Measurements from ENCODE around the gene IPMK. TPM values are rescaled to one million over a fixed set of nuclear protein-coding genes. Genes with fewer than 3 reads are reported as not detected.
"Not testable (repeated sequence)": the region's sequence is repeated elsewhere in the genome, so short reads cannot be mapped to it uniquely, and the experiment has no call there.

Gene IPMK
- polyA plus RNA-seq, 2 donors: 3.4 to 3.5 TPM

DNA sequence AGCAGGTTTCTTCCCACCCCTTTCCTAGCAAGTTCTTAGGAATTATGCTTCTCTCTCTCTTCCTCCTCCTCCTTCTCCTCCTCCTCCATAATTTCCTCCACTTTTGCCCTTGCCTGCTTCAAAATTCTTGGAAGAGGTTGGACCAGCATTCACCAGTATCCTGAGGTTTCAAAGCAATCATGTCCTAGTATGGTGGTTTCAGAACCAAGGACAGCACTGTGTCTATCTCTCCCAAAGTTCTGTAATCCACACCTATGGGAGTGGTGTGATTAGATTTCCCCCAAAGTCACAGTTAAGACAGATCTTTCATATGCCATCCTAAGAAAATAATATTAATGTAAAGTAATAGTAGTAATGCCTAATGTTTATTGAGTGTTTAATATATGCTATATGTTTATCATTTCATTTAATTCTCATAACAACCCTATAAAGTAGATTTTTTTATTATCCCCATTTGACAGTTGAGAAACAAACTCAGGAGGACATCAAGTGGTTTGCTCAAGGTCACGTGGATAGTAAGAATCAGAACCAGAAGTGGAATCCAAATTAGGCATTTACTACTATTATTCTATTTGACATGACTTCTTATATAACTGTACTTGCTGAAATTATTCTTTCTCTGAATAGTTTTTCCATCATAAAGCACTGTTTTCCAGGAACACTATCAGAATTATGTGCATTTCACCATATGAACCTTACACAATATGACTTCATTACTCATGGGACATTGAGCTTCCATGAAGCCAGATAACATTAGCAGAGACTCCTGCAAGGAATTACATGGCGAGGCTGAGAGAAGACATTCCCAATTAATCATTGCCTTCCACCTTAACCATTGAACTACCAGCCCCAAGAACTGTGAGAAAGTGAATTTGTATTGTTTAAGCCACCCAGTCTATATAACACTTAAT, 91.4 kb downstream of the IPMK start:
- no peak overlapping the region for H3K27ac ChIP-seq (ENCODE audit: low read depth in 2 of 2, low read length in 1 of 2)
- H3K36me3 ChIP-seq (ENCODE audit: control insufficient read depth in 2 of 2, insufficient read depth in 2 of 2, low read length in 1 of 2): no peaks in the 10 kb centered on the region
- no peaks in the 10 kb centered on the region for H3K4me1 ChIP-seq (ENCODE audit: control insufficient read depth in 2 of 2, insufficient read depth in 2 of 2, low read length in 1 of 2)
- no peaks in the 10 kb centered on the region for H3K27me3 ChIP-seq (ENCODE audit: control insufficient read depth in 1 of 2, insufficient read depth in 2 of 2, low read length in 2 of 2)
- H3K9me3 ChIP-seq (ENCODE audit: control insufficient read depth in 2 of 2, insufficient read depth in 1 of 2, low read depth in 1 of 2, low read length in 1 of 2): no peaks in the 10 kb centered on the region
- WGBS, 2 donors: 21 to 24% methylated on average over 2 of the region's 2 CpGs
- no peak overlapping the region for H3K4me3 ChIP-seq (ENCODE audit: low read depth in 1 of 2, low read length in 2 of 2)

DNA sequence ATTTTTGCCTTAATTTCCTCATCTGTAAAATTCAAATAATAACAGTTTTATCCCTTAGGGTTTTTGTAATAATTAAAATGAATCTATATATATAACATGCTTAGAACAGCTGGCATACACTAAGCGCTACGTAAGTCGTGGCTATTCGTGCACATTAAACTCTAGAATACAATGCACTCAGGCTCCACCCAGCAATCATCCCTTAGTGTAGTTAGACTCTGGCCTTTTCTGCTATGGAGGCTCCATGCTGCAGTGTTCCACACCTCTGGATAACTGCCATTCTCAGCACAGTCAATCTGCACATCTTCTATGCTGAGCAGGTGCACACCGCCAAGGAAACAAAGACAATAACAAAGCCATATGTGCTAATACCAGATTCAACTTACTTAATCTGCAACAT, 92.9 kb downstream of the IPMK start:
- H3K4me1 ChIP-seq (ENCODE audit: control insufficient read depth in 2 of 2, insufficient read depth in 2 of 2, low read length in 1 of 2): no peaks in the 10 kb centered on the region
- no peak overlapping the region for H3K4me3 ChIP-seq (ENCODE audit: low read depth in 1 of 2, low read length in 2 of 2)
- no peaks in the 10 kb centered on the region for H3K36me3 ChIP-seq (ENCODE audit: control insufficient read depth in 2 of 2, insufficient read depth in 2 of 2, low read length in 1 of 2)
- 70 to 86% methylated on average over 5 of the region's 5 CpGs for WGBS, 2 donors
- no peak overlapping the region for H3K27ac ChIP-seq (ENCODE audit: low read depth in 2 of 2, low read length in 1 of 2)
- no peaks in the 10 kb centered on the region for H3K27me3 ChIP-seq (ENCODE audit: control insufficient read depth in 1 of 2, insufficient read depth in 2 of 2, low read length in 2 of 2)
- H3K9me3 ChIP-seq (ENCODE audit: control insufficient read depth in 2 of 2, insufficient read depth in 1 of 2, low read depth in 1 of 2, low read length in 1 of 2): no peaks in the 10 kb centered on the region

DNA sequence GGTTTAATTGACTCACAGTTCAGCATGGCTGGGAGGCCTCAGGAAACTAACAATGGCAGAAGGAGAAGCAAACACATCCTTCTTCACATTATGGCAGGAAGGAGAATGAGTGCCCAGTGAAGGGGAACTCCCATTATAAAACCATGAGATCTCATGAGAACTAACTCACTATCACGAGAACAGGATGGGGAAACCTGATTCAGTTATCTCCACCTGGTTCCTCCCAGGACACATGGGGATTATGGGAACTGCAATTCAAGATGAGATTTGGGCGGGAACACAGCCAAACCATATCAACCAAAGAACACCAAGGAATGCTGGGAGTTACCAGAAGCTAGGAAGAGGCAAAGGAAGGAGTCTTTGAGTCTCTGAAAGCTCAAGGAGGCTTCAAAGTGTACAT, 94.3 kb downstream of the IPMK start:
- WGBS, 2 donors: 60 to 63% methylated on average over 2 of the region's 2 CpGs
- no peaks in the 10 kb centered on the region for H3K36me3 ChIP-seq (ENCODE audit: control insufficient read depth in 2 of 2, insufficient read depth in 2 of 2, low read length in 1 of 2)
- H3K4me3 ChIP-seq (ENCODE audit: low read depth in 1 of 2, low read length in 2 of 2): no peak overlapping the region
- no peaks in the 10 kb centered on the region for H3K9me3 ChIP-seq (ENCODE audit: control insufficient read depth in 2 of 2, insufficient read depth in 1 of 2, low read depth in 1 of 2, low read length in 1 of 2)
- H3K27ac ChIP-seq (ENCODE audit: low read depth in 2 of 2, low read length in 1 of 2): no peak overlapping the region
- no peaks in the 10 kb centered on the region for H3K4me1 ChIP-seq (ENCODE audit: control insufficient read depth in 2 of 2, insufficient read depth in 2 of 2, low read length in 1 of 2)
- H3K27me3 ChIP-seq (ENCODE audit: control insufficient read depth in 1 of 2, insufficient read depth in 2 of 2, low read length in 2 of 2): no peaks in the 10 kb centered on the region

DNA sequence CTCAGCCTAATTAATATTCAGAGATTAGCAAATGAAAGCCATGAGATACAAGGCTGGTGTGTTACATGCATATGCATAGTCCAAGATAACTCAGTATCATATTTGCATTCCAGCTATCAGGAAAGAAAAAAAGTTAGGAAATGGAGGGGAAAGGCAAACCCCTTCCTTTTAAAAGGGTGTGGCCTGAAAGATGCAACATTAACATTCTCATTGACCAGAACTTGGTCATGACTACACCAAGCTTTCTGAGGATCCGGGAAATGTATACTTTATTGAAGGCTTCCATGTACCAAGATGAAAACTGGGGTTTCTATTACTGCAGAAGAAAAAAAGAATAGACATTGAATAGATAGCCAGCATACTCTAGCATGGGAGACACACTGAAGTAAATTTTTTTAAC, 96.5 kb downstream of the IPMK start:
- H3K4me1 ChIP-seq (ENCODE audit: control insufficient read depth in 2 of 2, insufficient read depth in 2 of 2, low read length in 1 of 2): no peaks in the 10 kb centered on the region
- H3K27me3 ChIP-seq (ENCODE audit: control insufficient read depth in 1 of 2, insufficient read depth in 2 of 2, low read length in 2 of 2): no peaks in the 10 kb centered on the region
- no peak overlapping the region for H3K27ac ChIP-seq (ENCODE audit: low read depth in 2 of 2, low read length in 1 of 2)
- no peak overlapping the region for H3K4me3 ChIP-seq (ENCODE audit: low read depth in 1 of 2, low read length in 2 of 2)
- no peaks in the 10 kb centered on the region for H3K9me3 ChIP-seq (ENCODE audit: control insufficient read depth in 2 of 2, insufficient read depth in 1 of 2, low read depth in 1 of 2, low read length in 1 of 2)
- H3K36me3 ChIP-seq (ENCODE audit: control insufficient read depth in 2 of 2, insufficient read depth in 2 of 2, low read length in 1 of 2): no peaks in the 10 kb centered on the region
- 77 to 92% methylated on average over 1 of the region's 1 CpG for WGBS, 2 donors

DNA sequence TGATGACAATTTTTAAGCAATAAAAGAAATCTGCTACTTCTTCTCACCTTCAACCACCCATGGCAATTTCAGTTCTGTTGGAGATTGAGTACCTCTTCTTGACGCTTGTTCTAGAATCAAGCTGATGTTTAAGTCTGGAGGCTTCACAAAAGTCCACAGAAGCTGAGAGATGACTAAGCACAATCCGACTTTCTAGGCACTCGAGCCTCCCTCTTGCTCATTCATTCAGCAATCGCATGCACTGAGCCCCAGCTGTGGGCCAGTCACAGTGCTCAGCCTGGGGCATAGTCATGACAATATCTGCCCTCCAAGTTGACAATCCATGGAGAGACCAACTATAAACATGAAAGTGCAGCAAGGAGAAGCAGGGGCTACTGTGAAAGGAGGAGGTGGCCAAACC, 103.2 kb downstream of the IPMK start:
- Histone ChIP-seq H3K27me3 (ENCODE audit: control insufficient read depth in 1 of 2, insufficient read depth in 2 of 2, low read length in 2 of 2) (no peaks in the 10 kb centered on the region), H3K4me1 (ENCODE audit: control insufficient read depth in 2 of 2, insufficient read depth in 2 of 2, low read length in 1 of 2) (no peaks in the 10 kb centered on the region), H3K9me3 (ENCODE audit: control insufficient read depth in 2 of 2, insufficient read depth in 1 of 2, low read depth in 1 of 2, low read length in 1 of 2) (no peaks in the 10 kb centered on the region), H3K27ac (ENCODE audit: low read depth in 2 of 2, low read length in 1 of 2) (no peak overlapping the region), H3K4me3 (ENCODE audit: low read depth in 1 of 2, low read length in 2 of 2) (no peak overlapping the region), H3K36me3 (ENCODE audit: control insufficient read depth in 2 of 2, insufficient read depth in 2 of 2, low read length in 1 of 2) (no peaks in the 10 kb centered on the region)
- WGBS, 2 donors: 77 to 88% methylated on average over 4 of the region's 4 CpGs

DNA sequence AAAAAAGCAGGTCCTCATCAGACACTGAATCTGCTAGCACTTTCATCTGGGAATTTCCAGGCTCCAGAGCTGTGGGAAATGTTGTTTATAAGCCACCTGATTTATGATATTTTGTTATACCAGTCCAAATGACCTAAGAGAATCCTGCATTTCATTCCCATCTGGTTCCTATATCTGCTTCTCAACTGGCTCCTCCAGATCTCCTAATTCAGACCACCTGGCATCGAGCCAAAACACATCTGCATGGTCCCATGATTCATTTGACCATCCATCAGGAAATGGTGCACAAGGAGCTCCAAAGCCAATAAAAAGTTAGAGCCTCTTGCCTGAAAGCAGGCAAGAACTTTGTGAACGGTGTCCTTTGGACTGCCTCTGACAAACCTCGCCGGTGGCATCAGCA, 108.9 kb downstream of the IPMK start:
- no peaks in the 10 kb centered on the region for H3K4me1 ChIP-seq (ENCODE audit: control insufficient read depth in 2 of 2, insufficient read depth in 2 of 2, low read length in 1 of 2)
- WGBS, 2 donors: 71 to 74% methylated on average over 4 of the region's 4 CpGs
- H3K4me3 ChIP-seq (ENCODE audit: low read depth in 1 of 2, low read length in 2 of 2): no peak overlapping the region
- no peaks in the 10 kb centered on the region for H3K9me3 ChIP-seq (ENCODE audit: control insufficient read depth in 2 of 2, insufficient read depth in 1 of 2, low read depth in 1 of 2, low read length in 1 of 2)
- H3K36me3 ChIP-seq (ENCODE audit: control insufficient read depth in 2 of 2, insufficient read depth in 2 of 2, low read length in 1 of 2): no peaks in the 10 kb centered on the region
- H3K27ac ChIP-seq (ENCODE audit: low read depth in 2 of 2, low read length in 1 of 2): no peak overlapping the region
- H3K27me3 ChIP-seq (ENCODE audit: control insufficient read depth in 1 of 2, insufficient read depth in 2 of 2, low read length in 2 of 2): peaks cover 0 to 1% of the 10 kb centered on the region in 2 donors

DNA sequence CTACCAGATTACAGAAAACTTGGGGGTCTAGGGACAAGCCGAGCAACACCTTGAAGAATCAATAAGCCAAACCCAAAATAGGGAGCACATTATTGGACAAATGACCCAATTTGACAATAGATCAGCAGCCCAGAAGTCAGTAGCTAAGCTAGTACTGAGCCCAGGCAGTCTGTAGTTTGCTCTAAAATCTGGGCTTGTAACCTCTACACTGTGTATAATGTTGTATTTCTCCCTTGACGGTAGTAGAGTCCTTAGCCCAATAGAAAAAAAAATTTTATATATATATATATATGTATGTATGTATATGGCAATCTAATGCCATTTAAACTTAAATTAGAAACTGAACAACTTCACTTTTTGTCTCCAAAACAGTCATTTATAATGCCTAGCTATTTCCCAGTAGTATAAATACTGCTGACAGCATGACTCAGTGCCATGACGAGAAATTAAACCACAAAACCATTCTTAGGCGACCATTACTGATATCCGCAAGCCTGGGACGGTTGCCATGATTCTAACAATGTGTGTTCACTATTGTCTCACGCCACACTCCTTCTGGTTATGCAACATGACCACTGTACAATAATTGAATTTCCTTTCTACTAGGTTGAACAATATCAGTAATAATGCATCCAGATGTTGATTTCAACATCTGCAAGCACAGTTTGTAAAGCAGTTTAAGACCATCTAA, 110.5 kb downstream of the IPMK start:
- Histone ChIP-seq H3K27me3 (ENCODE audit: control insufficient read depth in 1 of 2, insufficient read depth in 2 of 2, low read length in 2 of 2) (peaks cover 0 to 2% of the 10 kb centered on the region in 2 donors), H3K4me3 (ENCODE audit: low read depth in 1 of 2, low read length in 2 of 2) (no peak overlapping the region), H3K36me3 (ENCODE audit: control insufficient read depth in 2 of 2, insufficient read depth in 2 of 2, low read length in 1 of 2) (no peaks in the 10 kb centered on the region), H3K27ac (ENCODE audit: low read depth in 2 of 2, low read length in 1 of 2) (no peak overlapping the region), H3K9me3 (ENCODE audit: control insufficient read depth in 2 of 2, insufficient read depth in 1 of 2, low read depth in 1 of 2, low read length in 1 of 2) (no peaks in the 10 kb centered on the region), H3K4me1 (ENCODE audit: control insufficient read depth in 2 of 2, insufficient read depth in 2 of 2, low read length in 1 of 2) (no peaks in the 10 kb centered on the region)
- 43 to 53% methylated on average over 7 of the region's 7 CpGs for WGBS, 2 donors

DNA sequence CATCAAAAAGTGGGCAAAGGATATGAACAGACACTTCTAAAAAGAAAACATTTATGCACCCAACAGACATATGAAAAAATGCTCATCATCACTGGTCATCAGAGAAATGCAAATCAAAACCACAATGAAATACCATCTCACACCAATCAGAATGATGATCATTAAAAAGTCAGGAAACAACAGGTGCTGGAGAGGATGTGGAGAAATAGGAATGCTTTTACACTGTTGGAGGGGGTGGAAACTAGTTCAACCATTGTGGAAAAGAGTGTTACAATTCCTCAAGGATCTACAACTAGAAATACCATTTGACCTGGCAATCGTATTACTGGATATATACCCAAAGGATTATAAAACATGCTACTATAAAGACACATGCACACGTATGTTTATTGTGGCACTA, 111.8 kb downstream of the IPMK start:
- H3K4me1 ChIP-seq (ENCODE audit: control insufficient read depth in 2 of 2, insufficient read depth in 2 of 2, low read length in 1 of 2); H3K4me3 ChIP-seq (ENCODE audit: low read depth in 1 of 2, low read length in 2 of 2); H3K27me3 ChIP-seq (ENCODE audit: control insufficient read depth in 1 of 2, insufficient read depth in 2 of 2, low read length in 2 of 2); H3K36me3 ChIP-seq (ENCODE audit: control insufficient read depth in 2 of 2, insufficient read depth in 2 of 2, low read length in 1 of 2); H3K27ac ChIP-seq (ENCODE audit: low read depth in 2 of 2, low read length in 1 of 2); H3K9me3 ChIP-seq (ENCODE audit: control insufficient read depth in 2 of 2, insufficient read depth in 1 of 2, low read depth in 1 of 2, low read length in 1 of 2): not testable (repeated sequence)
- WGBS, 2 donors: 79 to 82% methylated on average over 2 of the region's 2 CpGs

DNA sequence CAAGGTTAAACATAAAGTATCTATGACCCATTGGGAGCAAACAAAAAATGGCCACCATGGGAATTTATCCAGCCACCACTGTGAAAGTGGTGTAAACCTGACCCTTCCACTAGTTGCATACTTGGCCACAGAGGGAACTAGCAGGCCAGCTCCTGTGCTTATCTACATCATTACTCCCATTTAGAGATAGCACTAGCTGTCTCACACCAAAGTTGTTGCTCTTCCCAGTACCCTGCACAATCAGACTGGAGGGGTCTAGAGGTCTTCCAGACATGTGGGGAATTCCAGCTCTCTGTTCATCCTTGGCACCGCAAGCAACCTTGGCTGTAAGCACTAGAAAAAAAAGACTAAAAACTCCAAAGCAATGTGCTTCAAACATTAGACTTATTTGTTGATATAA, 113.9 kb downstream of the IPMK start:
- H3K27ac ChIP-seq (ENCODE audit: low read depth in 2 of 2, low read length in 1 of 2): no peak overlapping the region
- H3K27me3 ChIP-seq (ENCODE audit: control insufficient read depth in 1 of 2, insufficient read depth in 2 of 2, low read length in 2 of 2): peaks cover 0 to 2% of the 10 kb centered on the region in 2 donors
- no peak overlapping the region for H3K4me3 ChIP-seq (ENCODE audit: low read depth in 1 of 2, low read length in 2 of 2)
- 83 to 88% methylated on average over 1 of the region's 1 CpG for WGBS, 2 donors
- no peaks in the 10 kb centered on the region for H3K4me1 ChIP-seq (ENCODE audit: control insufficient read depth in 2 of 2, insufficient read depth in 2 of 2, low read length in 1 of 2)
- H3K9me3 ChIP-seq (ENCODE audit: control insufficient read depth in 2 of 2, insufficient read depth in 1 of 2, low read depth in 1 of 2, low read length in 1 of 2): no peaks in the 10 kb centered on the region
- H3K36me3 ChIP-seq (ENCODE audit: control insufficient read depth in 2 of 2, insufficient read depth in 2 of 2, low read length in 1 of 2): no peaks in the 10 kb centered on the region
